GM19468 (cell line): ENCODE data around the gene GPR176.

Experiments used
- ATAC-seq: cut with Tn5 transposase; IDR thresholded peaks from one replicate; pipeline ENCODE4 v1.9.1; 2021; ENCODE audit warnings: mild to moderate bottlenecking, moderate library complexity, moderate number of reproducible peaks; ENCODE audit not compliant: unreplicated experiment; ENCODE audit errors: extremely low read depth

Gene GPR176

GRCh38 chr15:39869254-39869653 lies 50.8 kb downstream of the GPR176 start:
- ATAC-seq, result no peak

GRCh38 chr15:39868396-39868795 lies 51.7 kb downstream of the GPR176 start:
- no peak for ATAC-seq

GRCh38 chr15:39864116-39864515 lies 56.0 kb downstream of the GPR176 start:
- ATAC-seq, result no peak

GRCh38 chr15:39860871-39861270 lies 59.2 kb downstream of the GPR176 start:
- ATAC-seq, result no peak

GRCh38 chr15:39860200-39860599 lies 59.9 kb downstream of the GPR176 start:
- no peak for ATAC-seq

- no peak for ATAC-seq
These were observed 60.4 kb downstream of the GPR176 start for GRCh38 chr15:39859636-39860035.

- ATAC-seq, result no peak
These were observed 62.9 kb downstream of the GPR176 start for GRCh38 chr15:39857132-39857531.

GRCh38 chr15:39856357-39856756 lies 63.7 kb downstream of the GPR176 start:
- no peak for ATAC-seq

GRCh38 chr15:39855400-39855799 lies 64.7 kb downstream of the GPR176 start:
- ATAC-seq, result no peak

- ATAC-seq, result no peak
These were observed 65.9 kb downstream of the GPR176 start for GRCh38 chr15:39854161-39854560.

- no peak for ATAC-seq
These were observed 67.8 kb downstream of the GPR176 start for GRCh38 chr15:39852250-39852649.

- no peak for ATAC-seq
These were observed 68.5 kb downstream of the GPR176 start for GRCh38 chr15:39851500-39852092.

- no peak for ATAC-seq
These were observed 69.6 kb downstream of the GPR176 start for GRCh38 chr15:39850436-39850835.

- no peak for ATAC-seq
These were observed 74.0 kb downstream of the GPR176 start for GRCh38 chr15:39846108-39846507.

GRCh38 chr15:39845582-39845981 lies 74.5 kb downstream of the GPR176 start:
- no peak for ATAC-seq

GRCh38 chr15:39843565-39843964 lies 76.5 kb downstream of the GPR176 start:
- no peak for ATAC-seq

GRCh38 chr15:39837454-39837853 lies 82.6 kb downstream of the GPR176 start:
- no peak for ATAC-seq

GRCh38 chr15:39835550-39835949 lies 84.5 kb downstream of the GPR176 start:
- no peak for ATAC-seq

- ATAC-seq, result no peak
These were observed 85.8 kb downstream of the GPR176 start for GRCh38 chr15:39834256-39834655.

GRCh38 chr15:39833515-39833981 lies 86.5 kb downstream of the GPR176 start:
- ATAC-seq, result no peak

GRCh38 chr15:39830166-39830565 lies 89.9 kb downstream of the GPR176 start:
- no peak for ATAC-seq

GRCh38 chr15:39828374-39828931 lies 91.6 kb downstream of the GPR176 start:
- no peak for ATAC-seq
